Tongue (tissue), 2 donors: ENCODE measurements around the gene TF. TPM values are rescaled to one million over a fixed set of nuclear protein-coding genes. Genes with fewer than 3 reads are reported as not detected.

Experiments used
- DNase-seq: peaks from one replicate; pipeline ENCODE4 v3.0.0-alpha.2; 2015
- total RNA-seq: library from RNA; depleted of rRNA; stranded (reverse); fragments of >200 nt; gene quantifications from one replicate; pipeline ENCODE4 v1.2.3, GENCODE V29; 2014

Gene TF
- total RNA-seq, 1 donor from 2014 or later = 26.7 TPM

- DNase-seq = no peak
These were observed 1.9 kb downstream of the TF start for GRCh38 chr3:133747907-133748639.

GRCh38 chr3:133749427-133750258 is 3.5 kb downstream of the TF start:
- no peak for DNase-seq

- DNase-seq = peak; percentile 73
These were observed 4.1 kb downstream of the TF start for GRCh38 chr3:133750259-133750656.

- DNase-seq = no peak
These were observed 7.0 kb downstream of the TF start for GRCh38 chr3:133753107-133753778.

GRCh38 chr3:133753779-133754164 is 7.6 kb downstream of the TF start:
- DNase-seq = no peak

GRCh38 chr3:133754455-133754854 is 8.3 kb downstream of the TF start:
- peak; percentile 42 for DNase-seq

- no peak for DNase-seq
These were observed 9.0 kb downstream of the TF start for GRCh38 chr3:133754973-133755828.

- DNase-seq = no peak
These were observed 10.8 kb downstream of the TF start for GRCh38 chr3:133756716-133757694.

GRCh38 chr3:133757701-133758567 is 11.7 kb downstream of the TF start:
- no peak for DNase-seq

- DNase-seq = no peak
These were observed 12.4 kb downstream of the TF start for GRCh38 chr3:133758568-133758928.

- DNase-seq = no peak
These were observed 13.0 kb downstream of the TF start for GRCh38 chr3:133758964-133759739.

- DNase-seq = no peak
These were observed 13.6 kb downstream of the TF start for GRCh38 chr3:133759740-133760305.

- no peak for DNase-seq
These were observed 14.7 kb downstream of the TF start for GRCh38 chr3:133760916-133761315.

GRCh38 chr3:133761605-133762484 is 15.7 kb downstream of the TF start:
- no peak for DNase-seq

- no peak for DNase-seq
These were observed 16.3 kb downstream of the TF start for GRCh38 chr3:133762539-133762938.

- peak; percentile 92 for DNase-seq
These were observed 17.8 kb downstream of the TF start for GRCh38 chr3:133763797-133764683.

- DNase-seq = no peak
These were observed 19.1 kb downstream of the TF start for GRCh38 chr3:133765256-133765655.
